ENCODE data around the gene PIGN. TPM values are rescaled to one million over a fixed set of nuclear protein-coding genes. Genes with fewer than 3 reads are reported as not detected.

The PIGN gene
- total and polyA plus RNA-seq, 4 donors = 7.6 to 32.2 (median 16.6) TPM

GRCh38 chr18:62009521-62009920, 177.3 kb downstream of the PIGN start:
- Histone ChIP-seq H3K27me3 (ENCODE audit: control insufficient read depth in 1 of 2, insufficient read depth in 2 of 2, low read length in 1 of 2) (no peaks in the 10 kb centered on the region), H3K4me1 (ENCODE audit: control insufficient read depth in 1 of 2, insufficient read depth in 2 of 2, low read length in 2 of 2) (no peaks in the 10 kb centered on the region), H3K4me3 (ENCODE audit: low read length in 2 of 2) (no peak overlapping the region), H3K36me3 (ENCODE audit: control insufficient read depth in 1 of 2, insufficient read depth in 2 of 2, low read length in 1 of 2) (no peaks in the 10 kb centered on the region), H3K27ac (ENCODE audit: low read depth in 1 of 2, low read length in 2 of 2) (no peak overlapping the region), H3K9me3 (ENCODE audit: control insufficient read depth, low read length) (no peaks in the 10 kb centered on the region)
- ATAC-seq (ENCODE audit: low FRiP score) = no peak
- DNase-seq = no peak
- intact Hi-C loops (cut with DNase I) = no loop called here
- WGBS, 2 donors = 45 to 47% methylated on average over 3 of the region's 3 CpGs

DNA sequence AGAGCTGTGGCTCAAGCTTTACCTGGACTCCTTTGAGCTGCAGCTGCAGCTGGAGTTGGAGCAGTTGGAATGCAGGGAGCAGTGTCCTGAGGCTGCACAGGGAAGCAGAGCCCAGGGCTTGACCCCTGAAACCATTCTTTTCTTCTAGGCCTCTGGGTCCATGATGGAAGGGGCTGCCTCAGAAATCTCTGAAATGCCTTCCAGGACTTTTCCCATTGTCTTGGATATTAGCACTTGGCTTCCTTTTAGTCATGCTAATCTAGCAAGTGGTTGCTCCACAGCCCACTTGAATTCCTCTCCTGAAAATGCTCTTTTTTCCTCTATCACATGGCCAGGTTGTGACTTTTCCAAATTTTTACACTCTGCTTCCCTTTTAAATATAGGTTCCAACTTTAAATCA, 185.5 kb downstream of the PIGN start:
- Histone ChIP-seq H3K36me3 (ENCODE audit: control insufficient read depth in 1 of 2, insufficient read depth in 2 of 2, low read length in 1 of 2) (no peaks in the 10 kb centered on the region), H3K4me3 (ENCODE audit: low read length in 2 of 2) (no peak overlapping the region), H3K9me3 (ENCODE audit: control insufficient read depth, low read length) (peaks cover 3% of the 10 kb centered on the region), H3K27me3 (ENCODE audit: control insufficient read depth in 1 of 2, insufficient read depth in 2 of 2, low read length in 1 of 2) (no peaks in the 10 kb centered on the region), H3K4me1 (ENCODE audit: control insufficient read depth in 1 of 2, insufficient read depth in 2 of 2, low read length in 2 of 2) (no peaks in the 10 kb centered on the region), H3K27ac (ENCODE audit: low read depth in 1 of 2, low read length in 2 of 2) (no peak overlapping the region)
- no peak for DNase-seq
- ATAC-seq (ENCODE audit: low FRiP score) = no peak
- intact Hi-C loops (cut with DNase I) = no loop called here

GRCh38 chr18:61998957-61999356, 187.9 kb downstream of the PIGN start:
- ATAC-seq (ENCODE audit: low FRiP score) (no peak), DNase-seq (no peak)
- intact Hi-C loops (cut with DNase I) = loop anchor here in 1 of 2 donors (10.0 kb wide), 1 partner anchor 104 kb away; the partner anchor contains the start of gene RNF152
- H3K4me1 ChIP-seq (ENCODE audit: control insufficient read depth in 1 of 2, insufficient read depth in 2 of 2, low read length in 2 of 2) = no peaks in the 10 kb centered on the region
- H3K27me3 ChIP-seq (ENCODE audit: control insufficient read depth in 1 of 2, insufficient read depth in 2 of 2, low read length in 1 of 2) = no peaks in the 10 kb centered on the region
- peaks cover 3% of the 10 kb centered on the region for H3K9me3 ChIP-seq (ENCODE audit: control insufficient read depth, low read length)
- H3K36me3 ChIP-seq (ENCODE audit: control insufficient read depth in 1 of 2, insufficient read depth in 2 of 2, low read length in 1 of 2) = no peaks in the 10 kb centered on the region
- H3K27ac ChIP-seq (ENCODE audit: low read depth in 1 of 2, low read length in 2 of 2) = no peak overlapping the region
- no peak overlapping the region for H3K4me3 ChIP-seq (ENCODE audit: low read length in 2 of 2)

DNA sequence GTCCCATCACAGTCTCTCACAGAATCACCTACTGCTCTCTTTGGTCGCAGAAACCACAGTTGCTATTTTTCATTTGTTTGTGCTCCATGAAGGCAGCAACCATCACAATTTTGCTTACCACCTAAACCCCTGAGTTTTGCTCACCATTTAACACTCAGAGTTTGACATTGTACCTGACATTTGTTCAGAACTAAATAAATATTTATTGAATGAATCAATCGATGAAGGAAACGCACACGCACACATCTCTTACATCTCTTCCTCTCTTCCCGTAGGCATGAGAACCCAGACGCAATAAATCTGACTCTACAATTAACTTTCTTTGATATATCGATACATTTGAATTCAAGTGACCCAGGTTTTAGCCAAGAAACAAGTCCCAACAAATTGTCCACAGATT, 188.5 kb downstream of the PIGN start:
- intact Hi-C loops (cut with DNase I) = loop anchor here in 1 of 2 donors (10.0 kb wide), 1 partner anchor 104 kb away; the partner anchor contains the start of gene RNF152
- Histone ChIP-seq H3K27me3 (ENCODE audit: control insufficient read depth in 1 of 2, insufficient read depth in 2 of 2, low read length in 1 of 2) (no peaks in the 10 kb centered on the region), H3K9me3 (ENCODE audit: control insufficient read depth, low read length) (peaks cover 3% of the 10 kb centered on the region), H3K4me1 (ENCODE audit: control insufficient read depth in 1 of 2, insufficient read depth in 2 of 2, low read length in 2 of 2) (no peaks in the 10 kb centered on the region), H3K27ac (ENCODE audit: low read depth in 1 of 2, low read length in 2 of 2) (no peak overlapping the region), H3K36me3 (ENCODE audit: control insufficient read depth in 1 of 2, insufficient read depth in 2 of 2, low read length in 1 of 2) (no peaks in the 10 kb centered on the region), H3K4me3 (ENCODE audit: low read length in 2 of 2) (no peak overlapping the region)
- 93 to 96% methylated on average over 7 of the region's 7 CpGs for WGBS, 2 donors
- no peak for DNase-seq
- ATAC-seq (ENCODE audit: low FRiP score) = no peak

GRCh38 chr18:61995618-61996017, 191.2 kb downstream of the PIGN start:
- H3K4me3 ChIP-seq (ENCODE audit: low read length in 2 of 2) = no peak overlapping the region
- 93 to 95% methylated on average over 1 of the region's 1 CpG for WGBS, 2 donors
- H3K27ac ChIP-seq (ENCODE audit: low read depth in 1 of 2, low read length in 2 of 2) = peak overlapping the region in 1 of 2 donors; percentile 32
- H3K9me3 ChIP-seq (ENCODE audit: control insufficient read depth, low read length) = no peaks in the 10 kb centered on the region
- intact Hi-C loops (cut with DNase I) = loop anchor here in 1 of 2 donors (10.0 kb wide), 1 partner anchor 101 kb away; the partner anchor contains the start of gene RNF152
- no peak for DNase-seq
- peaks cover 3 to 10% of the 10 kb centered on the region in 2 donors for H3K4me1 ChIP-seq (ENCODE audit: control insufficient read depth in 1 of 2, insufficient read depth in 2 of 2, low read length in 2 of 2)
- no peaks in the 10 kb centered on the region for H3K36me3 ChIP-seq (ENCODE audit: control insufficient read depth in 1 of 2, insufficient read depth in 2 of 2, low read length in 1 of 2)
- no peaks in the 10 kb centered on the region for H3K27me3 ChIP-seq (ENCODE audit: control insufficient read depth in 1 of 2, insufficient read depth in 2 of 2, low read length in 1 of 2)
- no peak for ATAC-seq (ENCODE audit: low FRiP score)

GRCh38 chr18:61993831-61994230, 193.0 kb downstream of the PIGN start:
- intact Hi-C loops (cut with DNase I) = loop anchor here in 1 of 2 donors (5.0 to 10.0 kb wide), 2 partner anchors 42 to 99 kb away; partner anchors contain the start of gene RNF152
- Histone ChIP-seq H3K9me3 (ENCODE audit: control insufficient read depth, low read length) (no peaks in the 10 kb centered on the region), H3K36me3 (ENCODE audit: control insufficient read depth in 1 of 2, insufficient read depth in 2 of 2, low read length in 1 of 2) (no peaks in the 10 kb centered on the region), H3K27me3 (ENCODE audit: control insufficient read depth in 1 of 2, insufficient read depth in 2 of 2, low read length in 1 of 2) (no peaks in the 10 kb centered on the region), H3K4me3 (ENCODE audit: low read length in 2 of 2) (no peak overlapping the region), H3K27ac (ENCODE audit: low read depth in 1 of 2, low read length in 2 of 2) (no peak overlapping the region), H3K4me1 (ENCODE audit: control insufficient read depth in 1 of 2, insufficient read depth in 2 of 2, low read length in 2 of 2) (peaks cover 3 to 10% of the 10 kb centered on the region in 2 donors)
- no peak for DNase-seq
- ATAC-seq (ENCODE audit: low FRiP score) = no peak
- WGBS, 2 donors = 97 to 100% methylated on average over 1 of the region's 1 CpG

- Histone ChIP-seq H3K27ac (ENCODE audit: low read depth in 1 of 2, low read length in 2 of 2) (no peak overlapping the region), H3K9me3 (ENCODE audit: control insufficient read depth, low read length) (no peaks in the 10 kb centered on the region), H3K4me1 (ENCODE audit: control insufficient read depth in 1 of 2, insufficient read depth in 2 of 2, low read length in 2 of 2) (peaks cover 3 to 10% of the 10 kb centered on the region in 2 donors), H3K27me3 (ENCODE audit: control insufficient read depth in 1 of 2, insufficient read depth in 2 of 2, low read length in 1 of 2) (no peaks in the 10 kb centered on the region), H3K4me3 (ENCODE audit: low read length in 2 of 2) (no peak overlapping the region), H3K36me3 (ENCODE audit: control insufficient read depth in 1 of 2, insufficient read depth in 2 of 2, low read length in 1 of 2) (no peaks in the 10 kb centered on the region)
- WGBS, 2 donors = 0% methylated on average over 2 of the region's 2 CpGs
- DNase-seq (no peak), ATAC-seq (ENCODE audit: low FRiP score) (no peak)
- intact Hi-C loops (cut with DNase I) = loop anchor here in 1 of 2 donors (5.0 to 10.0 kb wide), 2 partner anchors 41 to 98 kb away; partner anchors contain the start of gene RNF152
These were observed 193.9 kb downstream of the PIGN start for GRCh38 chr18:61992923-61993322.

GRCh38 chr18:61992285-61992684, 194.6 kb downstream of the PIGN start:
- Histone ChIP-seq H3K27me3 (ENCODE audit: control insufficient read depth in 1 of 2, insufficient read depth in 2 of 2, low read length in 1 of 2) (no peaks in the 10 kb centered on the region), H3K4me3 (ENCODE audit: low read length in 2 of 2) (no peak overlapping the region), H3K27ac (ENCODE audit: low read depth in 1 of 2, low read length in 2 of 2) (peak overlapping the region; percentile 17 to 85), H3K36me3 (ENCODE audit: control insufficient read depth in 1 of 2, insufficient read depth in 2 of 2, low read length in 1 of 2) (no peaks in the 10 kb centered on the region), H3K9me3 (ENCODE audit: control insufficient read depth, low read length) (no peaks in the 10 kb centered on the region), H3K4me1 (ENCODE audit: control insufficient read depth in 1 of 2, insufficient read depth in 2 of 2, low read length in 2 of 2) (peaks cover 5 to 10% of the 10 kb centered on the region in 2 donors)
- WGBS, 2 donors = 5 to 7% methylated on average over 1 of the region's 1 CpG
- intact Hi-C loops (cut with DNase I) = loop anchor here in 1 of 2 donors (5.0 to 10.0 kb wide), 2 partner anchors 40 to 97 kb away; partner anchors contain the start of gene RNF152
- ATAC-seq (ENCODE audit: low FRiP score) (no peak), DNase-seq (no peak)

GRCh38 chr18:61991836-61992235, 195.0 kb downstream of the PIGN start:
- intact Hi-C loops (cut with DNase I) = loop anchor here in 1 of 2 donors (5.0 to 10.0 kb wide), 2 partner anchors 40 to 97 kb away; partner anchors contain the start of gene RNF152
- WGBS, 2 donors = 40 to 57% methylated on average over 1 of the region's 1 CpG

More at GRCh38 chr18:61991836-61992235, 195.0 kb downstream of the PIGN start:
- peak overlapping the region; percentile 61 to 85 for H3K27ac ChIP-seq (ENCODE audit: low read depth in 1 of 2, low read length in 2 of 2)
- H3K27me3 ChIP-seq (ENCODE audit: control insufficient read depth in 1 of 2, insufficient read depth in 2 of 2, low read length in 1 of 2) = no peaks in the 10 kb centered on the region
- no peak for ATAC-seq (ENCODE audit: low FRiP score)
- no peak for DNase-seq
- H3K4me3 ChIP-seq (ENCODE audit: low read length in 2 of 2) = no peak overlapping the region
- H3K36me3 ChIP-seq (ENCODE audit: control insufficient read depth in 1 of 2, insufficient read depth in 2 of 2, low read length in 1 of 2) = no peaks in the 10 kb centered on the region
- H3K4me1 ChIP-seq (ENCODE audit: control insufficient read depth in 1 of 2, insufficient read depth in 2 of 2, low read length in 2 of 2) = peaks cover 5 to 10% of the 10 kb centered on the region in 2 donors
- H3K9me3 ChIP-seq (ENCODE audit: control insufficient read depth, low read length) = no peaks in the 10 kb centered on the region

All from aorta (tissue), 5 donors.